H9 (cell line): ENCODE measurements around the gene TMEM238. TPM values are rescaled to one million over a fixed set of nuclear protein-coding genes. Genes with fewer than 3 reads are reported as not detected.

Source experiments
- DNase-seq: peaks from one replicate; pipeline ENCODE4 v3.0.0-alpha.2; 2017
- H2AFZ ChIP-seq: one replicate; pipeline ENCODE4 v1.6.1; 2013; ENCODE audit warnings: mild to moderate bottlenecking, low read length, control low read depth, moderate library complexity
- H2AK5ac ChIP-seq: 2 replicates; pipeline ENCODE4 v1.6.1; 2013; ENCODE audit warnings: low read length, control low read depth, mixed read lengths; ENCODE audit not compliant: insufficient read length
- H2BK120ac ChIP-seq: one replicate; pipeline ENCODE4 v1.6.1; 2013; ENCODE audit warnings: low read depth, mild to moderate bottlenecking, low read length, control low read depth, inconsistent platforms; ENCODE audit not compliant: poor library complexity, severe bottlenecking
- H2BK12ac ChIP-seq: 2 replicates; pipeline ENCODE4 v1.6.1; 2013; ENCODE audit warnings: low read length, control low read depth, mixed read lengths, low read depth; ENCODE audit not compliant: insufficient read length
- H2BK15ac ChIP-seq: 2 replicates; pipeline ENCODE4 v1.6.1; 2013; ENCODE audit warnings: low read depth, low read length, control low read depth
- H2BK20ac ChIP-seq: one replicate; pipeline ENCODE4 v1.6.1; 2013; ENCODE audit warnings: low read depth, mild to moderate bottlenecking, low read length, control low read depth, inconsistent platforms; ENCODE audit not compliant: poor library complexity, severe bottlenecking
- H2BK5ac ChIP-seq: 2 replicates; pipeline ENCODE4 v1.6.1; 2013; ENCODE audit warnings: low read length, control low read depth, mixed read lengths; ENCODE audit not compliant: insufficient read length
- H3K14ac ChIP-seq: 2 replicates; pipeline ENCODE4 v1.6.1; 2013; ENCODE audit warnings: low read length, control low read depth; ENCODE audit not compliant: insufficient read depth
- H3K18ac ChIP-seq: 2 replicates; pipeline ENCODE4 v1.6.1; 2013; ENCODE audit warnings: low read depth, mild to moderate bottlenecking, mixed read lengths, low read length, control low read depth; ENCODE audit not compliant: insufficient read length
- H3K23ac ChIP-seq: 2 replicates; pipeline ENCODE4 v1.6.1; 2013; ENCODE audit warnings: low read length, control low read depth, mixed read lengths, low read depth; ENCODE audit not compliant: insufficient read length
- H3K23me2 ChIP-seq: 2 replicates; pipeline ENCODE4 v1.6.1; 2013; ENCODE audit warnings: low read depth, mild to moderate bottlenecking, mixed read lengths, low read length, control low read depth; ENCODE audit not compliant: insufficient read length, poor library complexity, severe bottlenecking
- H3K27ac ChIP-seq: 2 replicates; pipeline ENCODE4 v1.5.1; 2013; ENCODE audit warnings: low read length, control low read depth, mixed read lengths, low read depth; ENCODE audit not compliant: insufficient read length
- H3K27me3 ChIP-seq: 2 replicates; pipeline ENCODE4 v1.6.1; 2013; ENCODE audit warnings: low read length, control low read depth, inconsistent platforms; ENCODE audit not compliant: insufficient read depth
- H3K4ac ChIP-seq: 2 replicates; pipeline ENCODE4 v1.6.1; 2013; ENCODE audit warnings: low read depth, mild to moderate bottlenecking, control low read depth, inconsistent platforms, low read length, moderate library complexity
- H3K4me1 ChIP-seq: 2 replicates; pipeline ENCODE4 v1.6.1; 2013; ENCODE audit warnings: low read length, control low read depth, inconsistent platforms; ENCODE audit not compliant: insufficient read depth
- H3K4me2 ChIP-seq: 2 replicates; pipeline ENCODE4 v1.6.1; 2013; ENCODE audit warnings: low read length, control low read depth, mixed read lengths; ENCODE audit not compliant: insufficient read length, insufficient read depth
- H3K56ac ChIP-seq: 2 replicates; pipeline ENCODE4 v1.6.1; 2013; ENCODE audit warnings: low read depth, mild to moderate bottlenecking, mixed read lengths, low read length, control low read depth; ENCODE audit not compliant: insufficient read length
- H3K79me1 ChIP-seq: 2 replicates; pipeline ENCODE4 v1.6.1; 2013; ENCODE audit warnings: low read depth, mild to moderate bottlenecking, moderate library complexity, low read length, control low read depth, inconsistent platforms; ENCODE audit not compliant: insufficient read depth, poor library complexity, severe bottlenecking
- H3K79me2 ChIP-seq: 2 replicates; pipeline ENCODE4 v1.6.1; 2013; ENCODE audit warnings: low read length, control low read depth, inconsistent platforms; ENCODE audit not compliant: insufficient read depth
- H3K9ac ChIP-seq: 2 replicates; pipeline ENCODE4 v1.6.1; 2013; ENCODE audit warnings: low read length, control low read depth, mixed read lengths; ENCODE audit not compliant: insufficient read length; ENCODE audit errors: extremely low read depth
- H3K9me3 ChIP-seq: one replicate; pipeline ENCODE4 v1.6.1; 2013; ENCODE audit warnings: low read depth, low read length, inconsistent platforms; ENCODE audit not compliant: control insufficient read depth
- H3T11ph ChIP-seq: one replicate; pipeline ENCODE4 v1.6.1; 2013; ENCODE audit warnings: mild to moderate bottlenecking, low read length, control low read depth, inconsistent platforms
- H4K20me1 ChIP-seq: one replicate; pipeline ENCODE4 v1.6.1; 2013; ENCODE audit not compliant: control insufficient read depth, insufficient read length, insufficient read depth
- H4K5ac ChIP-seq: 2 replicates; pipeline ENCODE4 v1.6.1; 2013; ENCODE audit warnings: low read depth, mild to moderate bottlenecking, mixed read lengths, low read length, control low read depth; ENCODE audit not compliant: insufficient read length
- H4K8ac ChIP-seq: replicated peaks from 2 replicates; pipeline ENCODE4 v1.6.1; 2013; ENCODE audit warnings: low read length, control low read depth, mixed read lengths, low read depth; ENCODE audit not compliant: insufficient read length
- H4K91ac ChIP-seq: 2 replicates; pipeline ENCODE4 v1.6.1; 2013; ENCODE audit warnings: low read depth, mild to moderate bottlenecking, moderate library complexity, mixed read lengths, low read length, control low read depth; ENCODE audit not compliant: insufficient read length
- H3K27ac Mint-ChIP-seq, 3 experiments: 2 replicates in 2 of 3; 3 replicates in 1 of 3; pipeline ENCODE4 v1.8.0; 2020 to 2021; ENCODE audit warnings: mixed read lengths in 3 of 3, mild to moderate bottlenecking in 1 of 3, moderate library complexity in 1 of 3
- H3K27me3 Mint-ChIP-seq: 2 replicates; pipeline ENCODE4 v1.8.0; 2021; ENCODE audit warnings: low read depth, mild to moderate bottlenecking, moderate library complexity, mixed read lengths
- H3K36me3 Mint-ChIP-seq, 3 experiments: 2 replicates in 2 of 3; 3 replicates in 1 of 3; pipeline ENCODE4 v1.8.0; 2020 to 2021; ENCODE audit warnings: low read depth in 3 of 3, mixed read lengths in 3 of 3; ENCODE audit not compliant: insufficient read depth in 1 of 3
- H3K4me1 Mint-ChIP-seq, 2 experiments: 2 replicates each; pipeline ENCODE4 v1.8.0; 2020; ENCODE audit warnings: mixed read lengths in 2 of 2
- H3K4me3 Mint-ChIP-seq, 2 experiments: 2 replicates in 1 of 2; 3 replicates in 1 of 2; pipeline ENCODE4 v1.8.0; 2020 to 2021; ENCODE audit warnings: mild to moderate bottlenecking in 2 of 2, mixed read lengths in 2 of 2, moderate library complexity in 1 of 2
- H3K9me3 Mint-ChIP-seq, 2 experiments: 2 replicates in 1 of 2; 3 replicates in 1 of 2; pipeline ENCODE4 v1.8.0; 2020; ENCODE audit warnings: mild to moderate bottlenecking in 2 of 2, mixed read lengths in 2 of 2, moderate library complexity in 1 of 2
- CTCF ChIP-seq: fragments of 200-600 bp; sonication (generic); conservative IDR thresholded peaks from 3 replicates; pipeline ENCODE4 v1.8.0; 2021; ENCODE audit warnings: antibody characterized with exemption, mild to moderate bottlenecking
- WGBS: extraction: QIAGEN DNeasy Blood & Tissue Kit; methylation state at CpG from one replicate; pipeline ENCODE4 v1.1.7; 2013; ENCODE audit warnings: missing lambda C conversion rate, low lambda C conversion rate, mixed read lengths; ENCODE audit not compliant: insufficient read length; ENCODE audit errors: extremely low coverage; 5-methylcytosine and 5-hydroxymethylcytosine counted together
- total RNA-seq: library from RNA; stranded (reverse); gene quantifications from 2 replicates; pipeline ENCODE4 v1.2.1, GENCODE V29; 2021

The TMEM238 gene
- total RNA-seq, 1 experiment from 2014 or later: 4.8 TPM

- H4K8ac ChIP-seq: no peak overlapping the region
- no peak overlapping the region for H3K18ac ChIP-seq
- peaks cover 10% of the 10 kb centered on the region for H3K23me2 ChIP-seq
- DNase-seq: no peak
- H3K4me1 Mint-ChIP-seq: peaks cover 57 to 71% of the 10 kb centered on the region in 2 experiments
- H3K9ac ChIP-seq: no peak overlapping the region
- H2BK20ac ChIP-seq: no peak overlapping the region
- no peak overlapping the region for H2AK5ac ChIP-seq
- no peaks in the 10 kb centered on the region for H3K27me3 ChIP-seq
- H3K4me1 ChIP-seq: peaks cover 4% of the 10 kb centered on the region
- H3K36me3 Mint-ChIP-seq: peaks cover 40 to 50% (median 44%) of the 10 kb centered on the region in 3 experiments
- H3K4ac ChIP-seq: no peak overlapping the region
- no CpG with 5 or more reads among the region's 7 CpGs for WGBS
- no peak overlapping the region for H3K56ac ChIP-seq
- no peak overlapping the region for H3K23ac ChIP-seq
- TF ChIP-seq CTCF: no peak
- no peak overlapping the region; a peak in 2 of 5 replicates for H3K4me3 Mint-ChIP-seq
- no peak overlapping the region for H3T11ph ChIP-seq
- H2BK12ac ChIP-seq: no peak overlapping the region
- H3K27ac ChIP-seq: no peak overlapping the region
- H4K91ac ChIP-seq: no peak overlapping the region
- H2BK5ac ChIP-seq: no peak overlapping the region
- peak overlapping the region in 1 of 3 experiments; percentile 80; a peak in 2 of 7 replicates for H3K27ac Mint-ChIP-seq
- no peak overlapping the region for H3K14ac ChIP-seq
- no peak overlapping the region for H2BK15ac ChIP-seq
- peaks cover 2% of the 10 kb centered on the region for H3K27me3 Mint-ChIP-seq
- peaks cover 3% of the 10 kb centered on the region for H4K20me1 ChIP-seq
- H3K79me1 ChIP-seq: peaks cover 15% of the 10 kb centered on the region
- no peak overlapping the region for H2AFZ ChIP-seq
- peaks cover 17% of the 10 kb centered on the region; the same call in 1 of the 2 replicates for H3K79me2 ChIP-seq
- peaks cover 0 to 2% of the 10 kb centered on the region in 2 experiments; a peak in 1 of 5 replicates for H3K9me3 Mint-ChIP-seq
- no peak overlapping the region for H4K5ac ChIP-seq
- H2BK120ac ChIP-seq: no peak overlapping the region
- no peak overlapping the region for H3K4me2 ChIP-seq
- no peaks in the 10 kb centered on the region for H3K9me3 ChIP-seq
Measured at GRCh38 chr19:55390461-55390880, 6.4 kb upstream of the TMEM238 start.
